Measurements from ENCODE around the gene NDUFS7.

Gene NDUFS7

GRCh38 chr19:1416014-1416841 is 32.5 kb downstream of the NDUFS7 start:
- TF ChIP-seq, protein P1, sequence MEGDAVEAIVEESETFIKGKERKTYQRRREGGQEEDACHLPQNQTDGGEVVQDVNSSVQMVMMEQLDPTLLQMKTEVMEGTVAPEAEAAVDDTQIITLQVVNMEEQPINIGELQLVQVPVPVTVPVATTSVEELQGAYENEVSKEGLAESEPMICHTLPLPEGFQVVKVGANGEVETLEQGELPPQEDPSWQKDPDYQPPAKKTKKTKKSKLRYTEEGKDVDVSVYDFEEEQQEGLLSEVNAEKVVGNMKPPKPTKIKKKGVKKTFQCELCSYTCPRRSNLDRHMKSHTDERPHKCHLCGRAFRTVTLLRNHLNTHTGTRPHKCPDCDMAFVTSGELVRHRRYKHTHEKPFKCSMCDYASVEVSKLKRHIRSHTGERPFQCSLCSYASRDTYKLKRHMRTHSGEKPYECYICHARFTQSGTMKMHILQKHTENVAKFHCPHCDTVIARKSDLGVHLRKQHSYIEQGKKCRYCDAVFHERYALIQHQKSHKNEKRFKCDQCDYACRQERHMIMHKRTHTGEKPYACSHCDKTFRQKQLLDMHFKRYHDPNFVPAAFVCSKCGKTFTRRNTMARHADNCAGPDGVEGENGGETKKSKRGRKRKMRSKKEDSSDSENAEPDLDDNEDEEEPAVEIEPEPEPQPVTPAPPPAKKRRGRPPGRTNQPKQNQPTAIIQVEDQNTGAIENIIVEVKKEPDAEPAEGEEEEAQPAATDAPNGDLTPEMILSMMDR (IDR thresholded peaks at IDR 0.05), result no peak

- TF ChIP-seq, protein P1 (IDR thresholded peaks at IDR 0.05), result no peak
These were observed 33.4 kb downstream of the NDUFS7 start for GRCh38 chr19:1417145-1417544.

- TF ChIP-seq, protein P1 (IDR thresholded peaks at IDR 0.05), result no peak
These were observed 34.2 kb downstream of the NDUFS7 start for GRCh38 chr19:1417681-1418495.

DNA sequence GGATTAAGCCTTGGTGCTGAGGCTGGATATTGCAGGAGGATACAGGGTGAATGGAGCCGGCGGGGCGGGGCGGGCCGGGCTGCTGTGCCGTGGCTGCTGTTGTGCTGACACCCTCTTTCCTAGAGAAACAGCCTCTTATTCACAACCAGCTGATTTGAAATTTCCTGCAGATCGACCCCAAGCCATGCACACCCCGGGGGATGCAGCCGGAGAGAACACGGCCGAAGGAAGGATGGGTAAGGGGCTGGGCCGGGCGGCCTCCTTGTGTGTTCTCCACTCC is 34.7 kb downstream of the NDUFS7 start:
- TF ChIP-seq, protein P1 (IDR thresholded peaks at IDR 0.05), result no peak

- TF ChIP-seq, protein P1 (IDR thresholded peaks at IDR 0.05), result no peak
These were observed 35.4 kb downstream of the NDUFS7 start for GRCh38 chr19:1418951-1419738.

- TF ChIP-seq, protein P1 (IDR thresholded peaks at IDR 0.05), result no peak
These were observed 36.9 kb downstream of the NDUFS7 start for GRCh38 chr19:1420590-1420989.

- TF ChIP-seq, protein P1 (IDR thresholded peaks at IDR 0.05), result no peak
These were observed 37.7 kb downstream of the NDUFS7 start for GRCh38 chr19:1421218-1421957.

Measured in LNCAP (cell line).